ENCODE data around the gene C19orf25.
"Not testable (repeated sequence)": the region's sequence is repeated elsewhere in the genome, so short reads cannot be mapped to it uniquely, and the experiment has no call there.

Gene C19orf25

GRCh38 chr19:1478934-1479707, at the start of gene C19orf25:
Gene C19orf25, minus strand, starts transcription at chr19:1479215. Its CDS starts 312 bp downstream, at chr19:1478903.
- peak; percentile 75 to 82 for DNase-seq (ENCODE audit: low read depth in 2 of 2)

GRCh38 chr19:1527650-1528309, 48.8 kb upstream of the C19orf25 start:
- no peak for DNase-seq (ENCODE audit: low read depth in 2 of 2)

- DNase-seq (ENCODE audit: low read depth in 2 of 2), result no peak
Measured at GRCh38 chr19:1526979-1527649, 48.1 kb upstream of the C19orf25 start.

GRCh38 chr19:1526066-1526778, 47.2 kb upstream of the C19orf25 start:
- DNase-seq (ENCODE audit: low read depth in 2 of 2), result no peak

GRCh38 chr19:1525343-1525742, 46.3 kb upstream of the C19orf25 start:
- DNase-seq (ENCODE audit: low read depth in 2 of 2), result no peak

GRCh38 chr19:1524972-1525325, 45.9 kb upstream of the C19orf25 start:
- no peak for DNase-seq (ENCODE audit: low read depth in 2 of 2)

- no peak for DNase-seq (ENCODE audit: low read depth in 2 of 2)
Measured at GRCh38 chr19:1524287-1524971, 45.4 kb upstream of the C19orf25 start.

GRCh38 chr19:1523412-1524286, 44.6 kb upstream of the C19orf25 start, which contains the start of gene PLK5:
Gene PLK5, plus strand, starts transcription at chr19:1524077. Its CDS starts 2,920 bp downstream, at chr19:1526997.
- no peak for DNase-seq (ENCODE audit: low read depth in 2 of 2)

GRCh38 chr19:1522838-1523237, 43.8 kb upstream of the C19orf25 start:
- DNase-seq (ENCODE audit: low read depth in 2 of 2), result no peak

- DNase-seq (ENCODE audit: low read depth in 2 of 2), result no peak
Measured at GRCh38 chr19:1522061-1522460, 43.0 kb upstream of the C19orf25 start.

GRCh38 chr19:1521636-1522035, 42.6 kb upstream of the C19orf25 start:
- no peak for DNase-seq (ENCODE audit: low read depth in 2 of 2)

GRCh38 chr19:1520203-1520780, 41.3 kb upstream of the C19orf25 start:
- DNase-seq (ENCODE audit: low read depth in 2 of 2), result no peak

- not testable (repeated sequence) for DNase-seq (ENCODE audit: low read depth in 2 of 2)
Measured at GRCh38 chr19:1519802-1520201, 40.8 kb upstream of the C19orf25 start.

- DNase-seq (ENCODE audit: low read depth in 2 of 2), result no peak
Measured at GRCh38 chr19:1518471-1518870, 39.5 kb upstream of the C19orf25 start.

- no peak for DNase-seq (ENCODE audit: low read depth in 2 of 2)
Measured at GRCh38 chr19:1516395-1516753, 37.4 kb upstream of the C19orf25 start.

GRCh38 chr19:1514986-1515721, 36.1 kb upstream of the C19orf25 start:
- no peak for DNase-seq (ENCODE audit: low read depth in 2 of 2)

GRCh38 chr19:1514295-1514661, 35.3 kb upstream of the C19orf25 start:
- no peak for DNase-seq (ENCODE audit: low read depth in 2 of 2)

- DNase-seq (ENCODE audit: low read depth in 2 of 2), result no peak
Measured at GRCh38 chr19:1513499-1514294, 34.7 kb upstream of the C19orf25 start.

Data from fibroblast of skin of left biceps (primary cell).